ENCODE measurements around the gene FXYD6.
A peak's percentile ranks its signal among the peaks of the same experiment; 100 is the strongest.

The FXYD6 gene

GRCh38 chr11:117909611-117910382 is 33.3 kb upstream of the FXYD6 start:
- no peak for DNase-seq

DNA sequence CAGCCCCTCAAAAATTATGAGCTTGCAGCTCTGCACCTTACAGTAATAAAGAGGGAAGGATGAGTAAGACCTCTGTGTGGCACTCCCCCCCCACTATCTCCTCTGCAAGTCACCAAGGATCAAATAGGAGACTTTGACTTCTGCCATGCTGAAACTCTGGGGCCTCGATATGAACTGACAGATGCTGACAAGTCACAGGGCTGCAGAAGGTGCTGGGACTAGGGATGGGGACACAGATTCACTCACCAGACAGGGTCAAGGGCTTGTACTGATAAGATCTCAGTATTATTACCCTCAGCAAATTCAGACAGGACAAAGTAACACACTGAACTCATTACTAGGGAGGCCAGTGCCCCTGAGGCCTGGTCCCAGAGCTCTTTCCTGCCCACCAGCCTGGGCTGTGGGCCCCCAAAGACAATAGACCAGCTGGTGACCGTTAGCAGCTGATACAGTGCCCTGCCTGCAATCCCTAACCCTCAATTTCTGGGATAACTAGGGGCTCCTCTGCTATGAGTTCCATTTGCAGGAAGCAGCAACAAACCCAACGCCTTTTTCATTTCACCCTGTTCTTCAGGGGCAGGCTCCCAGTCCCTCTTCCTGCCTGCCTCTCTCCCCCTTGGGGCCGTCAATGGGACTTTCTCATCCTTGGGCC is 32.6 kb upstream of the FXYD6 start:
- no peak for DNase-seq

- no peak for DNase-seq
Observed at GRCh38 chr11:117908109-117908895, 31.8 kb upstream of the FXYD6 start.

GRCh38 chr11:117907276-117908108 is 31.0 kb upstream of the FXYD6 start:
- peak; percentile 88 for DNase-seq

DNA sequence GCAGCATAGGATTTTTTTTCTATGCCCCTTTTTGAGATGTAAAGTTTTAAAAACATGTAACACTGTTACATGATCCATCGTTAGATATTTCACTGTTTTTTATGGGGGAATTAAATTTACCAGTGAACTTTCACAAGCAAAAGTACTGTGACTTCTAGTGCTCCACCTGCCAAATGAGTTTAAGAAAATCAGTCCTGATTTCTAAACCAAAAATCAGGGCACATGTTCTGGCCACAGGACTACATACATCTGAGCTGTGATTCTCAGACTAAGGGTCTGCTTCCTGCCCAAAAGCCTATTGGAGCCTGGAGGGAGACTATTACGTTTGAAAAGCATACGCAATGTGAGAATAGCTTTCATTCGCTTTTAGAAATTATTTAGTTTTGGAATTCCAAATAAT is 30.3 kb upstream of the FXYD6 start:
- DNase-seq: no peak

DNA sequence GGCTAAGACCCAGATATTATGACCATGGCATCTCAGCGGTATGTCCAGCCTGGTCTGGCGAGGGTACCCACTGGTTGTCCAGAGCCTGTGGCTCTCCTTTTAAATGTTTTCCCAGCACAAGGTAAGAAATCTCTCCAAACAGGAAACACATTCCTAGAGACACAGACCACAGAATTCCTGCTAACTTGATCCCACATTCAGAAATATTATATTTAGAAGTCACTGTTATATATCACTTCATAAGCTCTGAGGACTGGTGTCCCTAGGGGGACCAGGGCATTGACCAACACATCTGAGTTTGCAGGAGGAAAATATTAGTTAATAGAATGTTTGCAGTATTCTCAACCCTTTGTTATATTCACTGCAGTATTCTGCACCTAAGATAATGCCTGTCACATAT is 29.7 kb upstream of the FXYD6 start:
- no peak for DNase-seq

DNA sequence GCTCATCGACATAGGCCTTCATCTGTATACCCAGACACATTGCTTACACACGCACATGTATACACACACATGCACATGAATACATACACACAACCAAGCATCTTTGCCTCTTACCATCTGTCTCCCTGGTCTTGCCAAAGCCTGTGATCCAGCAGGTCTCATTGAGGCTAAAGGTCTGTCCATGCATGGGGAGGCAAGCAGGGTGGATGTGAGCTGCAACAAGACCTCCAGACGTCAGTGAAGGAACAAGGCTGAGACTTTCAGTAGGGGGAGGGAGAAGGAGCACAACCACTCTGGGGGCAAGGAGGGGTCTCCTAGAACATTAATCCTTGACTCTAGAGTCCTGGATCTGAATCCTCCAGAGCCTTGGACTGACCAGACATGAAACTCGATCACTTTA is 29.1 kb upstream of the FXYD6 start:
- no peak for DNase-seq

- peak; percentile 30 for DNase-seq
Observed at GRCh38 chr11:117903505-117904382, 27.3 kb upstream of the FXYD6 start.

DNA sequence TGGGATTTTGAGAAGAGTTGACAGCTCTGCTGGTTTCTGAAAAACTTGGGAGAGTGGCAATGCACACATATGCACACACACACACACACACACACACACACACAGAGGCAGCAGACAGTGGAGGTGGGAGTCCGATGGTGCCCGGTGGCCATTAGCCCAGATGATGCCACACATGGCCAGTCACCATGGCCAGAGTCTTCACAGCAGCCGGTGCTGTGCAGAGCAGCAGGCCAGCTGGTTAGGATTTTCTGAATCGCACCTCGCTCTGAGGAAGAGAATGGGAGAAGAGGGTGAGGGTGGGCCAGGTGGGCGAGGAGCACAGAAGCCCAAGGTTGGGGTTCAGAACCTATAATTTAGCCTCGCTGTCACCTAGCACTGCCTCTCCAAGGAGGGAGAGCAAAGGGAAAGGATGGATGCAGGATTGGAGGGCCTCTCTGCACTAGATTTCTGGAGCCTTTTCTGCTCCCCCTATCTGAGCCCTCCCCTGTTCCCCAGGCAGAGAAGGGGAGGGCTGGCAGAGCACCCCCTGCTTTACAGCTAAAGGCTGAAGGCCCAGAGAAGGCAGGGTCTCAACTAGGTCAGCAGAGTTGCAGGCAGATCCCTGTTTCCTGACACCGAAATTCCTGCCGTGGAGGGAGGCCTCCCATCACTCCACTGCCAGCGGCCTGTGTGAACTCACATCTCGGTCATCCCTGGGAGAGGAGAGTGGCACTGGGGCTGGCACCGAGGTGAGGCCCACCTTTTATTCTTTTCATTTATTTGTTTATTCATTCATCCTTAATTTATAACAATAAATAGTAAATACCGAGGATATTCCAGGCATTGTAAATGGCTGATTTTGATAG is 25.8 kb upstream of the FXYD6 start:
- no peak for DNase-seq

DNA sequence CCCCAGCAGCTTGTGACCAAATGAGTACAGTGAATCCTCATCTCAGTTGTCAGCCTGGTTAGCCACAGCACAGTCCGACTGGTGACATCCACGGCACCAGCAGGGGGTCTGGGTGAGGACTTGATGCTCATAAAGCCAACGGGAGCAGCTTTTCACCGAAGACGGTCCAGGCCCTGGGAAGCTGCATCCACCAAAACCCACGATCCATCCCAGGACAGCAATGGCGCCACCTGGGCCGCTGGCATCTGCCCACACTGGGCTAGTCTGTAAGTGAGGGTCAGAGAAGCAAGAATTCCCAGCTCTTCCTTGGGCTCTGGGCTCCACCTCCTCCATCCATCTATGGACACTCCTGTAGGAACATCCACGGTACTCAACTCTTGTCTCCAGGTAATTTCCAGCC is 25.1 kb upstream of the FXYD6 start:
- no peak for DNase-seq

GRCh38 chr11:117900720-117901440 is 24.4 kb upstream of the FXYD6 start:
- DNase-seq: peak; percentile 74

- DNase-seq: no peak
Observed at GRCh38 chr11:117900121-117900648, 23.7 kb upstream of the FXYD6 start.

DNA sequence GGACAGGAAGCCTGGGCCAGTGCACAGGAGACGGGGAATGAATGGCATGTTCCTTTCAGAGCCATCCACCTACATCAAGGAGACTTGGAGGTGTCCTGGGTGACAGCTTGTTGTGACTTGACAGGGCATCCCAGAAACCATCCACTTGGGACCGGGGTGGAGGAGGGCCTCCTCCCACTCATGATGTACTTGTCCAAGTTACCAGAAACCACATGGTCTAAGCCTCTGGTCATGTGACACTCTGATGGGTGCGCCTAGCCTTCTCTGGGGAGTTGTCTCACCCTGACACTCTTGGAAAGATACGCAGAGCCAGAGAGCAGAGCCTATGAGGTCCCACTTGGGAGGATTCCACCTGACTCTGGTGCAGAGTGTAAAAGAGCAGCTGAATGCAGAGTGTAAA is 21.6 kb upstream of the FXYD6 start:
- DNase-seq: no peak

DNA sequence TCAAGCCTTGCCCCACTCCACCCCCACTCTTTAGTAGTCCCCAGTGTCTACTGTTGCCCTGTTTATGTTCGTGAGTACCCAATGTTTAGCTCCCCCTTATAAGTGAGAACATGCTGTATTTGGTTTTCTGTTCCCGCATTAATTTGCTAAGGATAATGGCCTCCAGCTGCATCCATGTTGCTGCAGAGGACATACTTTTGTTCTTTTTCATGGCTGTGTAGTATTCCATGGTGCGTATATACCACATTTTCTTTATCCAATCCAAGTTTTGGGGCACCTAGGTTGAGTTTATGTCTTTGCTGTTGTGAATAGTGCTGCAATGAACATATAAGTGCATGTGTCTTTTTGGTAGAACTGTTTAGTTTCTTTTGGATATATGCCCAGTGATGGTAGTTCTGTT is 16.2 kb upstream of the FXYD6 start:
- no peak for DNase-seq

DNA sequence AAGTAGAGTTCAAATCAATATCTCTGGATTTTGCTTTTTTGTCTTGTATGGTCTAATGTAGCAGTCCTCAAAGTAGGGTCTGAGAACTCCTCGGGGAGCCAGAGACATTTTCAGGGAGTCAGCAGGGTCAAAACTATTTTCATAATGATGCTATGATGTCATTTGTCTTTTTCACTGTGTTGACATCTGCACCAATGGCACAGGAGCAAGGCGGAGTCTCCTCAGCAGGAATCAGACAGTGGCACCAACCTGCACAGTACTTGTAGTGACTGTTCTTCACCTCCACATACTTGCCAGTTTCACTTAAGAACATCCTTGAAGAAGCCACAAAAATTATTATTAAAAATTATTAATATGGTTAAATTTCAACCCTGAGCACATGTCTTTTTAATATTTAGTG is 14.9 kb upstream of the FXYD6 start:
- no peak for DNase-seq

GRCh38 chr11:117888139-117888566 is 11.7 kb upstream of the FXYD6 start:
- no peak for DNase-seq

GRCh38 chr11:117887431-117888138 is 11.1 kb upstream of the FXYD6 start:
- no peak for DNase-seq

GRCh38 chr11:117885777-117886176 is 9.3 kb upstream of the FXYD6 start:
- no peak for DNase-seq

- no peak for DNase-seq
Observed at GRCh38 chr11:117884994-117885393, 8.5 kb upstream of the FXYD6 start.
